Measurements from ENCODE around the gene TDRD9.

GRCh38 chr14:104090071-104090748 lies 162.0 kb downstream of the TDRD9 start:
- TF ChIP-seq EZH2 (IDR thresholded peaks at IDR 0.05; ENCODE audit: insufficient read depth, poor library complexity, severe bottlenecking) (no peak), EZH2phosphoT487 (IDR thresholded peaks at IDR 0.05; ENCODE audit: insufficient read depth, low read depth) (no peak)
